Activated T-cell treated with anti-CD3 and anti-CD28 coated beads, Interleukin-2, amount 50 U/mL, for 24 hours (primary cell): Measurements from ENCODE around the gene CCL26.
"Not testable (repeated sequence)": the region's sequence is repeated elsewhere in the genome, so short reads cannot be mapped to it uniquely, and the experiment has no call there.

ENCODE experiments used
- DNase-seq: peaks from one replicate; pipeline ENCODE4 v3.0.0-alpha.2; 2020
- H3K27ac Mint-ChIP-seq: 2 replicates; pipeline ENCODE4 v1.8.0; 2020; ENCODE audit warnings: mild to moderate bottlenecking, mixed read lengths
- H3K27me3 Mint-ChIP-seq: 2 replicates; pipeline ENCODE4 v1.8.0; 2020; ENCODE audit warnings: mixed read lengths
- H3K36me3 Mint-ChIP-seq: 2 replicates; pipeline ENCODE4 v1.8.0; 2020; ENCODE audit warnings: low read depth, mixed read lengths
- H3K4me1 Mint-ChIP-seq: 2 replicates; pipeline ENCODE4 v1.8.0; 2020; ENCODE audit warnings: low read depth, mixed read lengths
- H3K4me3 Mint-ChIP-seq: 2 replicates; pipeline ENCODE4 v1.8.0; 2020; ENCODE audit warnings: mild to moderate bottlenecking, moderate library complexity, mixed read lengths
- H3K9me3 Mint-ChIP-seq: 2 replicates; pipeline ENCODE4 v1.8.0; 2020; ENCODE audit warnings: mixed read lengths

The CCL26 gene

DNA sequence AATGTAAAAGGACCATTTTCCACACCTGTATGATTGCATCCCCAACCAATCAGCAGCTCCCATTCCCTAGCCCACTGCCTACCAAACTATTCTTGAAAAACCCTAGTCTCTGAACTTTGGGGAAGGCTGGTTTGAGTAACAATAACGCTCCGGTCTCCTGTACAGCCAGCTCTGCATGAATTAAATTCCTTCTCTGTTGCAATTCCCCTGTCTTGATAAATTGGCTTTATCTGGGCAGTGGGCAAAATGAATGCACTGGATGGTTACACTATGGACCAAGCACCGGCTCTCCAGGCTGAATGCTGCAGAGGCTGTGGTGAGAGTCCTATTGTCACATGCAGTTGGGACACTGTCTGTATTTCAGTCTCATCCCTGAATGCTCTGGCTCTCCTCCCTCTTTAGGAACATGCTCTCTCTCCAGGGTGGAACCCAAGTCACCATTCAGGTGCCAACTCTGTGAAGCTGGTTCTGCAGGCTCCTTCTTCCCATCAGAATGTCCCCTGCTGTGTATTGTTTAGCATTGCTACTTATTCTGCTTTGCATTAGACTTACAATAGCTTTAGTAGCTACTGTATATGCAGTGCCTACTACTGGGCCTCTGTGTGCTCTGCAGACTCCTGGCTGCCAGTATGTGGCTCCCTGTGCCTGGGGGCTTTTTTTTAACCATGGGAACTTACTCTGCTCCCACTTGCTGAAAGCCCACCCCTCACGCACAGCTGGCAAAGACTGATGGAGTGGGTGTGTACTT lies 34.7 kb upstream of the CCL26 start:
- DNase-seq: no peak
- Mint-ChIP-seq H3K4me3 (no peak overlapping the region), H3K27me3 (peaks cover 2% of the 10 kb centered on the region), H3K36me3 (no peaks in the 10 kb centered on the region), H3K4me1 (no peaks in the 10 kb centered on the region), H3K27ac (no peak overlapping the region), H3K9me3 (peaks cover 13% of the 10 kb centered on the region)

DNA sequence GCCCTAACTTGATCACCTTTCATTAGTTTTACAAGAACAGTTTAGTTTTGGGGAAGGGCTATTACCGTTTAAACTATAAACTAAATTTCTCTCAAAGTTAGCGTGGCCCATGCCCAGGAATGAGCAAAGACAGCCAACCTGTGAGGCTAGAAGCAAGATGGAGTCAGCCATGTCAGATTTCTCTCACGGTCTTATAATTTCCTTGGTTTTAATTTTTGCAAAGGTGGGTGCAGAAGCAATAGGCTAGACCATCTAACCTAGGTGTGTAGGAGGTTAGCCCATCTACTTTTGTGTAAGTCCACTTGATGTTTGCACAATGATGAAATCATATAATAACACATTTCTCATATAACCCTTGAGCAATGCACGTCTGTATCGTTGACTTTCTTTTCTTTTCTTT lies 32.7 kb upstream of the CCL26 start:
- DNase-seq: no peak
- peaks cover 2% of the 10 kb centered on the region for H3K27me3 Mint-ChIP-seq
- no peak overlapping the region for H3K27ac Mint-ChIP-seq
- H3K36me3 Mint-ChIP-seq: no peaks in the 10 kb centered on the region
- H3K4me1 Mint-ChIP-seq: no peaks in the 10 kb centered on the region
- no peak overlapping the region for H3K4me3 Mint-ChIP-seq
- H3K9me3 Mint-ChIP-seq: peaks cover 13% of the 10 kb centered on the region

DNA sequence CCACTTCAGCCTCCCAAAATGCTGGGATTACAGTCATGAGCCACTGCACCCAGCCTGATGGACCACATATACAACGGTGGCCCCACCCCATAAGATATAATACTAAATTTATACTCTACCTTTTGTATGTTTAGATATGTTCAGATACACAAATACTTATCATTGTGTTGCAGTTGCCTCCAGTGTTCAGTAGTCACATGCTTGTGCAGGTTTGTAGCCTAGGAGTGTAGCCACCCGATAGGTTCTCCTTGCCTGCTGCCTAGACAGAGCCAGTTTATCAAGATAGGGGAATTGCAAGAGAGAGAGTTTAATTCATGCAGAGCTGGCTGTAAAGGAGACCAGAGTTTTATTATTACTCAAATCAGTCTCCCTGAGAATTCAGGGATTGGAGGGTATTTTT lies 32.0 kb upstream of the CCL26 start:
- H3K4me3 Mint-ChIP-seq: no peak overlapping the region
- H3K36me3 Mint-ChIP-seq: no peaks in the 10 kb centered on the region
- H3K27me3 Mint-ChIP-seq: peaks cover 2% of the 10 kb centered on the region
- no peak overlapping the region for H3K27ac Mint-ChIP-seq
- no peaks in the 10 kb centered on the region for H3K4me1 Mint-ChIP-seq
- DNase-seq: no peak
- H3K9me3 Mint-ChIP-seq: peaks cover 13% of the 10 kb centered on the region

DNA sequence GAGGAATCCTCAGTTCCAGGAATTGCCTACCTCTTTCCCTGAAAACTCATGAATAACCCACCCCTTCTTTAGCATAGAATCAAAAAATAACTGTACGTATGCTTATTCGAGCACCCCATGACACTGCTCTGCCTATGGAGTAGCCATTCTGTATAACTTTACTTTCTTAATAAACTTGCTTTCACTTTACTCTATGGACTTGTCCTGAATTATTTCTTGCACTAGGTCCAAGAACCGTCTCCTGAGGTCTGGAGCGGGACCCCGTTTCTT lies 30.5 kb upstream of the CCL26 start:
- Mint-ChIP-seq H3K27me3 (no peaks in the 10 kb centered on the region), H3K4me1 (peaks cover 1% of the 10 kb centered on the region), H3K36me3 (no peaks in the 10 kb centered on the region)

DNA sequence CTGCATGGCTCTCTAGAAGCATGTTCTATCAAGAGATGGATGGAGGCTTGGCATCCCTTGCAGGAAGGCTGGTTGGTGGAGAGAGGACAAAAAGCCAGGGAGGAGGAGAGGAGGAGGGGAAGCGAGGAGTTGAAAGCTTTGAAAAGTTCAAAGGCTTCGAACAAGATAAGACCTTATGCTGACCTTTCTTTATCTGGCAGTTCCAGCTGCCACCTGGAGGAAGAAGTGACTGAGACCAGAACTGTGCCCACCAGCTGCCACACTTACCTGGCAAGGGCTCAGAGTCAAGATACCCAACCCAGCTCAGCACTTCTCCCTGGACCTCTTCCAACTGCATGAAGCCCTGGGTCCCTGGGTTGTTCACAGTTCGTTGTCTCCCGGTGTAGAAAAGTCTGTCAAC lies 26.8 kb upstream of the CCL26 start:
- H3K36me3 Mint-ChIP-seq: no peaks in the 10 kb centered on the region
- peaks cover 1% of the 10 kb centered on the region for H3K4me1 Mint-ChIP-seq
- no peak for DNase-seq
- H3K27ac Mint-ChIP-seq: no peak overlapping the region
- no peaks in the 10 kb centered on the region for H3K27me3 Mint-ChIP-seq
- H3K4me3 Mint-ChIP-seq: no peak overlapping the region
- H3K9me3 Mint-ChIP-seq: no peaks in the 10 kb centered on the region

More for the DNA sequence above, 30.5 kb upstream of the CCL26 start:
- no peak overlapping the region for H3K4me3 Mint-ChIP-seq
- H3K27ac Mint-ChIP-seq: no peak overlapping the region
- DNase-seq: no peak
- peaks cover 10% of the 10 kb centered on the region for H3K9me3 Mint-ChIP-seq

DNA sequence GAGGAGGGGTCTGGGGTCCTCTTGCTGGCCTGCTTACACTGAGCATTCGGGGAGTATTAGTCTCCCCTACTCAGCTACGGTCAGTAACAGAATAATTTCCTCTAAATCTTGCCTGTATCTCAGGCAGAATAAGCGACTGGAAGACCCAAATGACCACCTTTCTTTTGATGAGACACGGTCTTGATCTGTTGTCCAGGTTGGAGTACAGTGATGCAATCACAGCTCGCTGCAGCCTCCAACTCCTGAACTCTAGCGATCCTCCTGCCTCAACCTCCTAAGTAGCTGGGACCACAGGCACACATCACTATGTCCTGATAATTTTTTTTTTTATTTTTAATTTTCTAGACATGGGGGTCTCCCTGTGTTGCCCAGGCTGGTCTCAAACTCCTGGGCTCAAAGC lies 24.4 kb upstream of the CCL26 start:
- H3K27me3 Mint-ChIP-seq: peaks cover 2% of the 10 kb centered on the region
- no peaks in the 10 kb centered on the region for H3K9me3 Mint-ChIP-seq
- H3K36me3 Mint-ChIP-seq: no peaks in the 10 kb centered on the region
- no peak overlapping the region for H3K4me3 Mint-ChIP-seq
- H3K4me1 Mint-ChIP-seq: peaks cover 1% of the 10 kb centered on the region
- DNase-seq: no peak
- H3K27ac Mint-ChIP-seq: no peak overlapping the region

DNA sequence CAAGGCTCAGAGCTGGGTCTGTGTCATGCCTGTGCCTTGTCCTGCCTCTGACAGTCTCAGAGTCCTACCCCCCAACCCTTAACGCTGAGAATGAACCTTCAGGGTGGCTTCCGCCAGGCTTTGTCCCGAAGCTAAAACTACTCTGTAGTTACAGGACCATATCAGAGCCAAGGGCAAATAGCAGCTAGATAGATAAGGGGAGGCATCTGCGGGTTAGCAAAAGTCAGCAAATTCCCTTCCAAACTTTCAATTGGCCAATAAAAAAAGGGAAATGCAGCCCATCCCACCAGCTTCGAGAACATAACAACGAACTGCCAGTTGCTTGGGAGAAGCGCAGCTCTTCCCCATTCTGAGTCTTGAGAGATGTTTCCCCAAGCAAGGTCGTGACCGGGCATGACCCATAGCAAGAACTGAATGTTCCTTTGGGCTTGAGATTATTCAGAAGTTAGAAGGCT lies 23.8 kb upstream of the CCL26 start:
- no peak for DNase-seq
- Mint-ChIP-seq H3K27me3 (peaks cover 2% of the 10 kb centered on the region), H3K27ac (no peak overlapping the region), H3K4me3 (no peak overlapping the region), H3K9me3 (no peaks in the 10 kb centered on the region), H3K36me3 (no peaks in the 10 kb centered on the region), H3K4me1 (peaks cover 1% of the 10 kb centered on the region)

DNA sequence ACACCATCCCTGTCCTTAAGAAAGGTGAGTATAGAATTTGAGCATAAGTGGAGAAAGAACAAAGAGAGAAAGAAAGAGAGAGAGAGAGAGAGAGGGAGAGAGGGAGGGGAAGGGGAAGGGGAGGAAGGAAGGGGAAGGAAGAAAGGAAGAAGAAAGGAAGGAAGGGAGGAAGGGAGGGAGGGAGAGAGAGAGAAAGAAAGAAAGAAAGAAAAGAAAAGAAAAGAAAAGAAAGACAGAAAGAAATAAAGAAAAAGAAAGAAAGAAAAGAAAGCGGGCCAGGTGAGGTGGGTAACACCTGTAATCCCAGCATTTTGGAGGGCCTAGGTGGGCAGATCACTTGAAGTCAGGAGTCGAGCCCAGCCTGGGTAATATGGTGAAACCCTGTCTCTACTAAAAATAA lies 21.7 kb upstream of the CCL26 start:
- Mint-ChIP-seq H3K4me1 (peaks cover 1% of the 10 kb centered on the region), H3K9me3 (no peaks in the 10 kb centered on the region), H3K27me3 (peaks cover 2% of the 10 kb centered on the region), H3K36me3 (no peaks in the 10 kb centered on the region), H3K4me3 (no peak overlapping the region), H3K27ac (no peak overlapping the region)
- DNase-seq: no peak

DNA sequence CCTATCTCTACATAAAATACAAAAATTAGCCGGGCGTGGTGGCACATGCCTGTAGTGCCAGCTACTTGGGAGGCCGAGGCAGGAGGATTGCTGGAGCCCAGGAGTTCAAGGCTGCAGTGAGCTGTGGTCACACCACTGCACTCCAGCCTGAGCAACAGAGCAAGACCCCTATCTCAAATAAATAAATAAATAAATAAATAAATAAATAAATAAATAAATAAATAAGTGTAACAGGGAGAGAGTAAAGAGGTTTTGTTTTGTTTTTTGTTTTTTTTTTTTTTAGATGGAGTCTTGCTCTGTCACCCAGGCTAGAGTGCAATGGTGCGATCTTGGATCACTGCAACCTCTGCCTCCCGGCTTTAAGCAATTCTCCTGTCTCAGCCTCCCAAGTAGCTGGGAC lies 20.6 kb upstream of the CCL26 start:
- H3K4me1 Mint-ChIP-seq, H3K27me3 Mint-ChIP-seq, H3K27ac Mint-ChIP-seq, H3K4me3 Mint-ChIP-seq, DNase-seq, H3K36me3 Mint-ChIP-seq, H3K9me3 Mint-ChIP-seq: not testable (repeated sequence)

DNA sequence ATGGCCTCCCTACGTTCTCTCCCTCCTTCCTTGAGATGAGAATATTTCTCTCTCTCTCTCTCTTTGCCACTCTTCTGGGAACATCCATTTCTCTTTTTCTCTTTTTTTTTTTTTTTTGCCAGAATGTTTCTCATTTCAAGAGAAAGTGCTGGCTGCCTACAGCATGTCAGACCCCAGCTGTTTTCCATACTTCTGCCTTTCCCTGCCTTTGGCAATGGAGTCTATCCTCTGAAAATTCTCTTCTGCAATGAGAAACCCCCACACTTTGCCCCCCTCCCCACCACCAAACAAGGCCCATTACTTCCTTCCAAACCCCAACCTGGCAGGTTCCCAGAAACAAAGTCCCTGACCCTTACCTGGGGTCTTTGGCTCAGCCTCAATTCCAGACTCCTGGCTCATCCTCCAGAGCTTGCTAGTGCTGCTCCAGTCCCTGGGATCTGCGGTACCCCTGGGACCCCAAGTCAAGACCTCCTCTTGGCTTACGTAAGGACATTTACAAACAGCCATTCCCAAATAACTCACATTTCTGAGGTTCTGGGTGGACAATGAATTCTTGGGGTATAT lies 17.4 kb upstream of the CCL26 start:
- H3K4me3 Mint-ChIP-seq: no peak overlapping the region
- no peaks in the 10 kb centered on the region for H3K9me3 Mint-ChIP-seq
- no peak overlapping the region for H3K27ac Mint-ChIP-seq
- H3K36me3 Mint-ChIP-seq: no peaks in the 10 kb centered on the region
- H3K4me1 Mint-ChIP-seq: no peaks in the 10 kb centered on the region
- no peak for DNase-seq
- H3K27me3 Mint-ChIP-seq: peaks cover 2% of the 10 kb centered on the region

DNA sequence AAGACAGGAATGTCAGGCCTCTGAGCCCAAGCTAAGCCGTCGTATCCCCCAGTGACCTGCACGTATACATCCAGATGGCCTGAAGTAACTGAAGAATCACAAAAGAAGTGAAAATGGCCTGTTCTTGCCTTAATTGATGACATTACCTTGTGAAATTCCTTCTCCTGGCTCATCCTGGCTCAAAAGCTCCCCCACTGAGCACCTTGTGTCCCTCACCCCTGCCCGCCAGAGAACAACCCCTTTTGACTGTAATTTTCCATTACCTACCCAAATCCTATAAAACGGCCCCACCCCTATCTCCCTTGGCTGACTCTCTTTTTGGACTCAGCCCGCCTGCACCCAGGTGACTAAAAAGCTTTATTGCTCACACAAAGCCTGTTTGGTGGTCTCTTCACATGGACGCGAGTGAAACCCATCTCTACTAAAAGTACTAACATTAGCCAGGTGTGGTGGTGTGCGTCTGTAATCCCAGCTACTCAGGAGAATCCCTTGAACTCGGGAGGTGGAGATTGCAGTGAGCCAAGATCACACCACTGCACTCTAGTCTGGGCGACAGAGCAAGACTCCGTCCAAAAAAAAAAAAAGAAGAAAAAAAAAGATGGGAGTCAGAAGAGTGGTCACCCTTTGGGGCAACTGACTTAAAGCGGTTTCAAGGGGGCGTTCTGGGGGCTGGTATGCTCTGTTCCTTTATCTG lies 16.3 kb upstream of the CCL26 start:
- not testable (repeated sequence) for DNase-seq

DNA sequence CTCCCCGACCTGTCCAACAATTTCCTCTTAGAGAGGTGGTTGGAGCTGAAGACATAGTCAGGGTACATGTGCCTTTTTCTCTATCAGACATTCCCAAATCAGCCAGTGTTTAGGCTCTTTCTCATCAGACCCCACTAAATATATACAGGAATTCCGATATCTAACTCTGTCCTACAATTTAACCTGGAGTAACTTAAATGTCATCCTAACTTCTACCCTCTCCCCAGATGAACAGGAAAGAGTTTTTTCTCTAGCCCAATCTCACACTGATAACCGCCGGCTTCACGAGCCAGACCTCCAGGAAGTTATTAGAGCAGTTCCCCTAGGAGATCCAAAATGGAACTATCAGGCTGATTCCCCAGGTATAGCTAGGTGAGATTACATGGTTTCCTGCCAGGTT lies 11.0 kb upstream of the CCL26 start:
- H3K27me3 Mint-ChIP-seq: peaks cover 38% of the 10 kb centered on the region
- H3K4me1 Mint-ChIP-seq: peaks cover 20% of the 10 kb centered on the region
- not testable (repeated sequence) for H3K4me3 Mint-ChIP-seq, H3K36me3 Mint-ChIP-seq, H3K9me3 Mint-ChIP-seq, DNase-seq, H3K27ac Mint-ChIP-seq

More for the DNA sequence above, 16.3 kb upstream of the CCL26 start:
- H3K27ac Mint-ChIP-seq, H3K4me3 Mint-ChIP-seq, H3K9me3 Mint-ChIP-seq, H3K4me1 Mint-ChIP-seq, H3K36me3 Mint-ChIP-seq, H3K27me3 Mint-ChIP-seq: not testable (repeated sequence)

DNA sequence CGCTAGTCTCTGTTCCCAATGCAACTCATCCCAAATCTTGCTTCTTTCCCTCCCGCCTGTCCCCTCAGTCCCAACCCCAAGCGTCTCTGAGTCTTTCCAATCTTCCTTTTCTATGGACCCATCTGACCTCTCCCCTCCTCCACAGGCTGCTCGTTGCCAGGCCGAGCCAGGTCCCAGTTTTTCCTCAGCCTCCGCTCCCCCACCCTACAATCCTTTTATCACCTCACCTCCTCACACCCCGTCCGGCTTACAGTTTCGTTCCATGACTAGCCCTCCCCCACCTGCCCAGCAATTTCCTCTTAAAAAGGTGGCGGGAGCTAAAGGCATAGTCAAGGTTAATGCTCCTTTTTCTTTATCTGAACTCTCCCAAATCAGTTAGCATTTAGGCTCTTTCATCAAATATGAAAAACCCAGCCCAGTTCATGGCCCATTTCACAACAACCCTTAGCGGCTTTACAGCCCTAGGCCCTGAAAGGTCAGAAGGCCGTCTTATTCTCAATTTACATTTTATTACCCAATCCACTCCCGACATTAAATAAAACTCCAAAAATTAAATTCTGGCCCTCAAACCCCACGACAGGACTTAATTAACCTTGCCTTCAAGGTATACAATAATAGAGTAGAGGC lies 8.7 kb upstream of the CCL26 start:
- H3K36me3 Mint-ChIP-seq, H3K27ac Mint-ChIP-seq: not testable (repeated sequence)

DNA sequence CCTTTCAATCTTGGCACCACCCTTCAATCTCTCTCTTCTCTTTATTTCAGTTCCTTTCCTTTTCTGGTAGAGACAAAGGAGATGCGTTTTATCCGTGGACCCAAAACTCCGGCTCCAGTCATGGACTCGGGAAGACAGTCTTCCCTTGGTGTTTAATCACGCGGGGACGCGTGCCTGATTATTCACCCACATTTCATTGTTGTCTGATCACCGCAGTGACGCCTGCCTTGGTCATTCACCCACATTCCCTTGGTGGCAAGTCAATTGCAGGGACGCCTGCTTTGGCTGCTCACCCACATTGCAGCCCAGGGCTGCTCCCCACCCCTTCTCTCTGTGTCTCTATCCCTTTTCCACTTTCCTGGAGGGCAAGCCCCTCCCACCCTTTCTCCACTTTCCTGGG lies 7.5 kb upstream of the CCL26 start:
- H3K4me1 Mint-ChIP-seq: peaks cover 48% of the 10 kb centered on the region
- not testable (repeated sequence) for H3K4me3 Mint-ChIP-seq, H3K36me3 Mint-ChIP-seq, H3K9me3 Mint-ChIP-seq, DNase-seq
- H3K27me3 Mint-ChIP-seq: peaks cover 38% of the 10 kb centered on the region
- peak overlapping the region; percentile 1 for H3K27ac Mint-ChIP-seq

More for the DNA sequence above, 8.7 kb upstream of the CCL26 start:
- H3K4me1 Mint-ChIP-seq: peaks cover 41% of the 10 kb centered on the region
- not testable (repeated sequence) for H3K4me3 Mint-ChIP-seq, DNase-seq, H3K9me3 Mint-ChIP-seq
- peaks cover 38% of the 10 kb centered on the region for H3K27me3 Mint-ChIP-seq

DNA sequence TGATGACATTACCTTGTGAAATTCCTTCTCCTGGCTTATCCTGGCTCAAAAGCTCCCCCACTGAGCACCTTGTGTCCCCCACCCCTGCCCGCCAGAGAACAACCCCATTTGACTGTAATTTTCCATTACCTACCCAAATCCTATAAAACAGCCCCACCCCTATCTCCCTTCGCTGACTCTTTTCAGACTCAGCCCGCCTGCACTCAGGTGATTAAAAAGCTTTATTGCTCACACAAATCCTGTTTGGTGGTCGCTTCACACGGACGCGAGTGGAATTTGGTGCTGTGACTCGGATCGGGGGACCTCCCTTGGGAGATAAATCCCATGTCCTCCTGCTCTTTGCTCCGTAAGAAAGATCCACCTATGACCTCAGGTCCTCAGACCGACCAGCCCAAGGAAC lies 7.0 kb upstream of the CCL26 start:
- not testable (repeated sequence) for H3K4me3 Mint-ChIP-seq, DNase-seq, H3K36me3 Mint-ChIP-seq, H3K9me3 Mint-ChIP-seq
- H3K27me3 Mint-ChIP-seq: peaks cover 38% of the 10 kb centered on the region
- H3K27ac Mint-ChIP-seq: peak overlapping the region; percentile 1
- peaks cover 48% of the 10 kb centered on the region for H3K4me1 Mint-ChIP-seq
